Measurements from ENCODE around the gene MAPK6. TPM values are rescaled to one million over a fixed set of nuclear protein-coding genes. Genes with fewer than 3 reads are reported as not detected.

The MAPK6 gene
- total RNA-seq, 4 donors from 2014 or later, result 50.0 to 87.1 (median 69.2) TPM

- WGBS, result 100% methylated on average over 3 of the region's 3 CpGs
- TF ChIP-seq POLR2AphosphoS5 (IDR thresholded peaks at IDR 0.05), result no peak
- TF ChIP-seq CTCF (IDR thresholded peaks at IDR 0.05), result no peak
- TF ChIP-seq EP300 (IDR thresholded peaks at IDR 0.05), result no peak
- no peak for TF ChIP-seq POLR2A (IDR thresholded peaks at IDR 0.05)
- Histone ChIP-seq H3K27me3 (peaks cover 5% of the 10 kb centered on the region), H3K36me3 (no peaks in the 10 kb centered on the region), H3K27ac (no peak overlapping the region), H3K9me3 (no peaks in the 10 kb centered on the region), H3K4me3 (no peak overlapping the region), H3K4me1 (peaks cover 14% of the 10 kb centered on the region)
- DNase-seq (ENCODE audit: low spot score in 2 of 2), result no peak
These were observed 94.2 kb downstream of the MAPK6 start for GRCh38 chr15:52113235-52113634.

- H3K9me3 ChIP-seq, result no peaks in the 10 kb centered on the region
- H3K36me3 ChIP-seq, result no peaks in the 10 kb centered on the region
- no peak for DNase-seq (ENCODE audit: low spot score in 2 of 2)
- H3K4me1 ChIP-seq, result peaks cover 14% of the 10 kb centered on the region
- H3K27ac ChIP-seq, result no peak overlapping the region
- H3K27me3 ChIP-seq, result peaks cover 5% of the 10 kb centered on the region
- TF ChIP-seq EP300 (IDR thresholded peaks at IDR 0.05), result no peak
- no peak for TF ChIP-seq POLR2A (IDR thresholded peaks at IDR 0.05)
- TF ChIP-seq CTCF (IDR thresholded peaks at IDR 0.05), result no peak
- TF ChIP-seq POLR2AphosphoS5 (IDR thresholded peaks at IDR 0.05), result no peak
- H3K4me3 ChIP-seq, result no peak overlapping the region
These were observed 94.7 kb downstream of the MAPK6 start for GRCh38 chr15:52113708-52114107.

DNA sequence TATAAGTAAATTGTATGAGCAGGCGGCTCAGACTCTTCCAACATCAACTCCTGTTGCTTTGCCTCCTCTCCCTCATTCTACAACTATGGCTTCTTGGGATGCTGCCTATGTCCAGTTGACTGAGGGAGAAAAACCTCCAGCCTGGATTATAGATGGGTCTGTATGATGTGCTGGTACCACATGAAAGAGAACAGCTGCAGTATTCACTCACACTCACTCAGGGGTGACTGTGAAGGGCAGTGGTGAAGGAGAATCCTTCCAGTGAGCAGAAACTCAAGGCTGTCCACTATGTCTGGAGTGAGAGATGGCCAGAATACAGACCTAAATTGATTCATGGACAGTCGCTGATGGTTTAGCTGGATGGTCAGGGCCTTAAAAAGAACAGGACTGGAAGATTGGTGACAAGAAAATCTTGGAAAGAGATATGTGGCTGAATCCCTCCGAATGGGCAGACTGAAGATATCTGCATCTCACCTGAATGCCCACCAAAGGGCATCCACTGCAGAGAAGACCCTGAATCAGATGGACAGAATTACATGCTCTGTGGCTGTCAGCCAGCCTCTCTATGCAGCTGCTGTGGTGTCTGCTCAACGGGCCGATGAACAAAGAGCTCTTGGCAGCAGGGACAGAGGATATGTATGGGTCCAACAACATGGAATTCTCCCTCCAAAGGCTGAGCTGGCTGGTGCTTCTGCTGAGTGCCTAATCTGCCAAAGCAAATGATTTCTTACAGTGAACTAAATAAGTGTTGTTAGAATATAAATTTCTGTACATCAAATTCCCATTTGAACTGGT lies 95.4 kb downstream of the MAPK6 start:
- no peaks in the 10 kb centered on the region for H3K36me3 ChIP-seq
- TF ChIP-seq EP300 (IDR thresholded peaks at IDR 0.05), result no peak
- TF ChIP-seq CTCF (IDR thresholded peaks at IDR 0.05), result no peak
- no peak for TF ChIP-seq POLR2A (IDR thresholded peaks at IDR 0.05)
- no peak for TF ChIP-seq POLR2AphosphoS5 (IDR thresholded peaks at IDR 0.05)
- H3K4me3 ChIP-seq, result no peak overlapping the region
- 84% methylated on average over 5 of the region's 5 CpGs for WGBS
- DNase-seq (ENCODE audit: low spot score in 2 of 2), result no peak
- H3K27ac ChIP-seq, result no peak overlapping the region
- H3K27me3 ChIP-seq, result peaks cover 5% of the 10 kb centered on the region
- H3K4me1 ChIP-seq, result peaks cover 14% of the 10 kb centered on the region
- H3K9me3 ChIP-seq, result no peaks in the 10 kb centered on the region

- 69% methylated on average over 9 of the region's 9 CpGs for WGBS
- Histone ChIP-seq H3K36me3 (no peaks in the 10 kb centered on the region), H3K4me3 (no peak overlapping the region), H3K27me3 (peaks cover 5% of the 10 kb centered on the region), H3K9me3 (no peaks in the 10 kb centered on the region), H3K4me1 (peaks cover 14% of the 10 kb centered on the region), H3K27ac (no peak overlapping the region)
- no peak for DNase-seq (ENCODE audit: low spot score in 2 of 2)
- TF ChIP-seq EP300 (IDR thresholded peaks at IDR 0.05) (no peak), POLR2AphosphoS5 (IDR thresholded peaks at IDR 0.05) (no peak), CTCF (IDR thresholded peaks at IDR 0.05) (no peak), POLR2A (IDR thresholded peaks at IDR 0.05) (no peak)
These were observed 96.8 kb downstream of the MAPK6 start for GRCh38 chr15:52115598-52116427.

Other genes starting within 250 kb of the MAPK6 start
- gene TMOD3, start 189.6 kb upstream of the MAPK6 start, total RNA-seq, result 10 to 100 TPM; 31.2 to 37.4 (median 36.7) TPM
- gene LEO1, start 47.4 kb upstream of the MAPK6 start, total RNA-seq, result 10 to 100 TPM; 26.2 to 30.2 (median 28.4) TPM
- gene BCL2L10, start 93.6 kb downstream of the MAPK6 start, total RNA-seq, result 10 to 100 TPM in 3 of 4 donors, 1 to 10 TPM in 1; 9.3 to 18.1 (median 15.1) TPM
- gene GNB5, start 172.2 kb downstream of the MAPK6 start, total RNA-seq, result 10 to 100 TPM; 17.1 to 30.8 (median 24.9) TPM